Measurements from ENCODE around the gene HEXIM2. TPM values are rescaled to one million over a fixed set of nuclear protein-coding genes. Genes with fewer than 3 reads are reported as not detected.

HEXIM2 gene
- total RNA-seq, 4 donors from 2014 or later = 1.2 to 10.8 (median 5.9) TPM

DNA sequence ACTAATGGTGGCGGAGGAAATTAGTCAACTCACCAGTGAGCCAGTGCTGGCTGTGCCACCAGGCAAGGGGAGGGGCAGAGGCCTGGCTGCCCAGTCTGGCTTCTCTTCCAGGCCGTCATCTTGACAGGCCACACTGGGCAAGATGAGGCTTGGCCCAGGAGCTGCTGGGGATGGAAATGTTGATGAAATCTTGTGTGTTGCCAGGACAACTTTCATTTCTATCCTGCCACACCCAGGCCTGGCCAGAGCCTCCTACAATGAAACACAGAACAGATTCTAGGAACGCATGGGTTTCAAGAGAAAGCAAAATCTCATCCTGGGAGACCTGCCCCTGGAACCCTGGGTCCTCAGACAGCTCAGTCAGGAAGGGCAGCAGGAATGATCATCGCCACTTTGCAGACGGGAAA, 9.3 kb downstream of the HEXIM2 start:
- H3K4me1 ChIP-seq = peaks cover 27 to 38% (median 34%) of the 10 kb centered on the region in 4 donors
- no peaks in the 10 kb centered on the region for H3K9me3 ChIP-seq
- TF ChIP-seq, protein P1, sequence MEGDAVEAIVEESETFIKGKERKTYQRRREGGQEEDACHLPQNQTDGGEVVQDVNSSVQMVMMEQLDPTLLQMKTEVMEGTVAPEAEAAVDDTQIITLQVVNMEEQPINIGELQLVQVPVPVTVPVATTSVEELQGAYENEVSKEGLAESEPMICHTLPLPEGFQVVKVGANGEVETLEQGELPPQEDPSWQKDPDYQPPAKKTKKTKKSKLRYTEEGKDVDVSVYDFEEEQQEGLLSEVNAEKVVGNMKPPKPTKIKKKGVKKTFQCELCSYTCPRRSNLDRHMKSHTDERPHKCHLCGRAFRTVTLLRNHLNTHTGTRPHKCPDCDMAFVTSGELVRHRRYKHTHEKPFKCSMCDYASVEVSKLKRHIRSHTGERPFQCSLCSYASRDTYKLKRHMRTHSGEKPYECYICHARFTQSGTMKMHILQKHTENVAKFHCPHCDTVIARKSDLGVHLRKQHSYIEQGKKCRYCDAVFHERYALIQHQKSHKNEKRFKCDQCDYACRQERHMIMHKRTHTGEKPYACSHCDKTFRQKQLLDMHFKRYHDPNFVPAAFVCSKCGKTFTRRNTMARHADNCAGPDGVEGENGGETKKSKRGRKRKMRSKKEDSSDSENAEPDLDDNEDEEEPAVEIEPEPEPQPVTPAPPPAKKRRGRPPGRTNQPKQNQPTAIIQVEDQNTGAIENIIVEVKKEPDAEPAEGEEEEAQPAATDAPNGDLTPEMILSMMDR (IDR thresholded peaks at IDR 0.05) = no peak
- TF ChIP-seq POLR2AphosphoS5 (IDR thresholded peaks at IDR 0.05) = peak; percentile 5 to 40 (median 8)
- H3K4me3 ChIP-seq = peak overlapping the region in 1 of 4 donors; percentile 10
- no peaks in the 10 kb centered on the region for H3K36me3 ChIP-seq
- DNase-seq = peak; percentile 50
- peak overlapping the region; percentile 78 to 92 (median 85) for H3K27ac ChIP-seq
- H3K27me3 ChIP-seq = no peaks in the 10 kb centered on the region
- intact Hi-C loops (cut with DNase I; ENCODE audit: low total_unique reads) (no loop called here), in situ Hi-C loops (cut with MboI; ENCODE audit: low pct_ligation_motif_present in 1 of 4, low pct_unique_long_range_greater_than_20kb in 1 of 4, low sequenced_read_pairs in 3 of 4) (no loop called here)
- WGBS, 2 donors (ENCODE audit: low coverage in 1 of 2) = 39% methylated on average over 5 of the region's 5 CpGs; no CpG with 5 or more reads in 1 of the 2 donors

DNA sequence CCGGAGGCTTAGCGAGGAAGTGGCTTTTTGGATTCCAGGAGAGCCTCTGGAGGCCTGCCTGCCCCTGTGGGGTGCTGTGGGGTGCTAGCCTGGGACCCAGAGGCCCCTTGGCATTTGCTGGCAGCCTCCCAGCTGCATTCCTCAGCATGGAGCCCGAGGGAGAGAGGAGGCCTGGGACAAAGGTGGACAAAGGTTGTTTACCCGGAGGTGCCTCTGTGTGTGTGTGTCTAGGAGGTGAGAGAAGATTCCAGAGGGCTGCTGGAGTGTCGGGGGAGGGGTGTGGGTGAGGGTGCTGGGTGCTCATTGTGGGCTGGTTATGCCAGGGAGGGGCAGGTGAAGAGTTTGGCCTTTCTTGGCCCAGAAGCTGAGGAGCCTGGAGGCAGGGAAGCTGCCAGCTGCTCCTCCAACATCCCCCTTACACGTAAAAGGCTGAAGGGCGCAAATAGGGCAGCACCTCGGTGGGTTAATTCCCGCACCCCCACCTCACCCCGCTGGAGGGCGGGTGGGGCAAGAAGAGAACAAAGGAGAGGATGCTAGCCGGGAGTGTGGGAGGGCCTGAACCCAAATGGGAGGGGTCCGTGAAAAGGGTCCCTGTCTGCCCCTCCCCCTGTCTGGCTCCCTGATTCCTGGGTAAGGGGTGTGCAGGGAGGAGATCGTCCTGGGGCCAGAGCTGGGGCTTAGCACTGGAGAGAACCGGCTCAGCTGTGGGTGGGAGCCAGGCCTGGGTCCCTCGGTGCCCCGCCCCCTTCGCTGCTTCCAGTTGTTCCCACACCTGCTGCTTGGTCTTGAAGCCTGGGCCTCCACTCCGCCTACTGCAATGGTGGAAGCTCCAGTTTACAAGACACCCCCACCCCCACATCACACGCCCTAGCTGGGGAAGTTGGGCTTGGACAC, 9.9 kb downstream of the HEXIM2 start:
- Histone ChIP-seq H3K36me3 (no peaks in the 10 kb centered on the region), H3K27me3 (no peaks in the 10 kb centered on the region), H3K27ac (peak overlapping the region; percentile 78 to 92 (median 85)), H3K4me1 (peaks cover 27 to 44% (median 41%) of the 10 kb centered on the region in 4 donors), H3K9me3 (no peaks in the 10 kb centered on the region), H3K4me3 (peak overlapping the region in 2 of 4 donors; percentile 6 to 10)
- intact Hi-C loops (cut with DNase I; ENCODE audit: low total_unique reads) = no loop called here
- in situ Hi-C loops (cut with MboI; ENCODE audit: low pct_ligation_motif_present in 1 of 4, low pct_unique_long_range_greater_than_20kb in 1 of 4, low sequenced_read_pairs in 3 of 4) = no loop called here
- DNase-seq = peak; percentile 55
- TF ChIP-seq, protein P1 (IDR thresholded peaks at IDR 0.05) = no peak
- no peak for TF ChIP-seq EP300 (IDR thresholded peaks at IDR 0.05; ENCODE audit: low read depth)
- no peak for TF ChIP-seq POLR2A (IDR thresholded peaks at IDR 0.05)
- TF ChIP-seq POLR2AphosphoS5 (IDR thresholded peaks at IDR 0.05) = no peak
- WGBS, 2 donors (ENCODE audit: low coverage in 1 of 2) = 34% methylated on average over 20 of the region's 20 CpGs; no CpG with 5 or more reads in 1 of the 2 donors

DNA sequence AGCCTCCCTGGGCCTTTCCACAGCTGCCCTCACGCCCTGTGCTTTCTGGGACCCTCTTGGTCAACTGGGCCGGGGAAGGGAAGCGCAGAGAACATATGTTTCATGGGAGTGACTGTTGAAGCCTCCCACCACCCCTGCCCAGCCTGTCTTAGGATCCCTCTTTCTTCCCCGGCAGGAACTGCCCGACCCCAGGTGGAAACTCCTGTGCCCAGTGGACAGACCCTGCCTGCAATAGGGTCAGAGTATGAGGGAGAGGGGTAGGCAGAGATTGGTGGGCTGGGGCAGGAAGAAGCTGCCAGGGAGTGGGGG, 10.5 kb downstream of the HEXIM2 start:
- Histone ChIP-seq H3K4me1 (peaks cover 27 to 45% (median 42%) of the 10 kb centered on the region in 4 donors), H3K4me3 (peak overlapping the region in 2 of 4 donors; percentile 6 to 34)
- TF ChIP-seq POLR2AphosphoS5 (IDR thresholded peaks at IDR 0.05) (no peak), EP300 (IDR thresholded peaks at IDR 0.05; ENCODE audit: low read depth) (no peak), POLR2A (IDR thresholded peaks at IDR 0.05) (no peak)
- TF ChIP-seq, protein P1 (IDR thresholded peaks at IDR 0.05) = no peak

DNA sequence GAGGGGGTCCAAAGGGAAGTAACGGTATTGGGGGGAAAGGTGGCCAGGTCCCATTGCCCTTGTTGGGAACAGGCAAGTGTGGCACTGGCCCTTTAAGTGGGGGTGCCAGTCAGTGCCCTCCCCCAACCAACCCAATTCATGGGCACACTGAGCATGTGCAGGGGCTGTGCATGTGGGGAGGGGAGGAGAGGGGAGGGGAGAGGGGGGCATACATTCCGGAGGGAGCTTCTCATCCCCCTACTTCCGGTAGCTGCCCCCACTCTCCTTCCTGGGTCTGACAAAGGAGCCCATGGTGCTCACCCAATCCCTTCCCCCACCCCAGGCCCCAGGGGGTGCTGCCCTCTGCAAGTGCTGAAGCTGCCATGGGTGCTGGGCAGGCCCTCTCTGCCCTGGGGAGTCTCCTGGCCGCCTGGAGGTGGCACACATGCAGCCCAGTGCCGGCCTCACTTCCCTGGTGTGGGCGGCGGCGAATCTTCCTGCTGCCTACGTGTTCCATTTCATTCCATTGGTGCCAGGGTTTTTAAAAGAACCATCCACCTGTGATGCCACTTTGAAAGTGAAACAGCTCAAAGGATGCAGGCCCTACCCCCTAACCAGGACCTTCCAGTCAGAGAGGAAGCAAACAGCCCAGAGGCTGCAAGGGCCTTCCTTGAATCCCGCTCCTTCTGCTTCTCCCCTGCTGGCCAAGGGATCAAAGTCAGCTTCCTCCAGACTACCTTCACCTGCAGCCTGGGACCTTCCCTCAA, 11.0 kb downstream of the HEXIM2 start:
- DNase-seq = peak; percentile 78
- Histone ChIP-seq H3K36me3 (no peaks in the 10 kb centered on the region), H3K4me1 (peaks cover 27 to 45% (median 42%) of the 10 kb centered on the region in 4 donors), H3K4me3 (peak overlapping the region; percentile 2 to 34 (median 12)), H3K9me3 (no peaks in the 10 kb centered on the region), H3K27ac (peak overlapping the region; percentile 78 to 92 (median 85)), H3K27me3 (no peaks in the 10 kb centered on the region)
- WGBS, 2 donors (ENCODE audit: low coverage in 1 of 2) = 17% methylated on average over 9 of the region's 10 CpGs; no CpG with 5 or more reads in 1 of the 2 donors
- intact Hi-C loops (cut with DNase I; ENCODE audit: low total_unique reads) = no loop called here
- in situ Hi-C loops (cut with MboI; ENCODE audit: low pct_ligation_motif_present in 1 of 4, low pct_unique_long_range_greater_than_20kb in 1 of 4, low sequenced_read_pairs in 3 of 4) = no loop called here
- TF ChIP-seq POLR2A (IDR thresholded peaks at IDR 0.05) = peak; percentile 33
- TF ChIP-seq POLR2AphosphoS5 (IDR thresholded peaks at IDR 0.05) = peak in 1 of 3 donors; percentile 7
- TF ChIP-seq, protein P1 (IDR thresholded peaks at IDR 0.05) = peak in 1 of 5 experiments; percentile 34
- TF ChIP-seq EP300 (IDR thresholded peaks at IDR 0.05; ENCODE audit: low read depth) = no peak

More for the DNA sequence above, 10.5 kb downstream of the HEXIM2 start:
- Histone ChIP-seq H3K27me3 (no peaks in the 10 kb centered on the region), H3K9me3 (no peaks in the 10 kb centered on the region), H3K36me3 (no peaks in the 10 kb centered on the region), H3K27ac (peak overlapping the region; percentile 78 to 92 (median 85))
- no peak for DNase-seq
- intact Hi-C loops (cut with DNase I; ENCODE audit: low total_unique reads) = no loop called here
- in situ Hi-C loops (cut with MboI; ENCODE audit: low pct_ligation_motif_present in 1 of 4, low pct_unique_long_range_greater_than_20kb in 1 of 4, low sequenced_read_pairs in 3 of 4) = no loop called here
- 0 to 68% methylated on average over 1 to 5 of the region's 5 CpGs for WGBS, 2 donors (ENCODE audit: low coverage in 1 of 2)
